ENCODE results near the gene MEI4.

The MEI4 gene

DNA sequence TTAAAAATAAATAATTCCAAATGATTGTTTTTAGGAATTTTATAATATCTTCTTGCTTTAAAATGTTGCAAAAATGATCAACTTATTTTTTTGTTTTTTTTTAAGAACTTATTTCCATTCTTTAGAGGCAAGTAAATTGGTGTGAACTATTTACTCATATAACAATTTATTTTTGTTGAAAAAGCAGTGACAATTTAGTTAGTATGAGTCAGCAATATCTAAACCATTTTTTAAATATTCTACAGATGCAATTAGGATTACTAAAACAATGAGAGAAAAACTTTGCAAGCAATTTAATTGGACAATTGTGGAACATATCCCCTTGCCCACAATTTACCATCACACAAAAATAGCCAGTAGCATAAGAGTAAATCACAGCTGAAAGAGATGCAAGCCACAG is 319.5 kb downstream of the MEI4 start:
- no peak for DNase-seq (ENCODE audit: low spot score)
